ENCODE data around the gene RPL13A.
A peak's percentile ranks its signal among the peaks of the same experiment; 100 is the strongest.

The RPL13A gene

DNA sequence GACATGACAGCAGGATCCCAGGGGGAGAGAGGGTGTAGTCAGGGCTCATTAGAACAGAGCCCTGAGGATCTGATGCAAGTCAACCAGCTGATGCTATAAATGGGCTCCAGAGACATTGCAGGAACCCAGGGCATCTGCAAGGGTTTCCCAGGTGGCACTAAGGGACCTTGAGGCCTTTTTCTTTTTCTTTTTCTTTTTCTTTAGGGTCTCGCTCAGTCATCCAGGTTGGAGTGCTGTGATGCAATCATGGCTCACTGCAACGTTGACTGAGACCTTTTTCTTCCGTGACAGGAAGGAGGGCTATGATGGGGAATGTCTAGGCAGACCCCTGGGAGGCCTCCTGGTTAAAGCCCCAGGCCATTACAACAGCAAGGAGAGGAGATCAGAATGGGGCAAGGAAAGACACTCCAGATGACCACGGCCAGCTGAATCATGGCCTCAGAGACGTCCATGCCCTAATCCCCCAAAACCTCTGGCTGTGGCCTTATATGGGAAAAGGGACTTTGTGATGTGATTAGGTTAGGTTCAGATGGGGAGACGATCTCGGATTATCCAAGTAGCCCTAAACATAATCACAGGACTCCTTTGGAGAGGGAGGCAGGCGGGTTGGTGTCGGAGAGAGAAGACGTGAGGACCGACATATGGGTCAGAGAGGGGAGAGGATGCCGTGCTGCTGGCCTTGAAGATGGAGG, 20.5 kb downstream of the RPL13A start:
- DNase-seq (ENCODE audit: low spot score) = no peak

DNA sequence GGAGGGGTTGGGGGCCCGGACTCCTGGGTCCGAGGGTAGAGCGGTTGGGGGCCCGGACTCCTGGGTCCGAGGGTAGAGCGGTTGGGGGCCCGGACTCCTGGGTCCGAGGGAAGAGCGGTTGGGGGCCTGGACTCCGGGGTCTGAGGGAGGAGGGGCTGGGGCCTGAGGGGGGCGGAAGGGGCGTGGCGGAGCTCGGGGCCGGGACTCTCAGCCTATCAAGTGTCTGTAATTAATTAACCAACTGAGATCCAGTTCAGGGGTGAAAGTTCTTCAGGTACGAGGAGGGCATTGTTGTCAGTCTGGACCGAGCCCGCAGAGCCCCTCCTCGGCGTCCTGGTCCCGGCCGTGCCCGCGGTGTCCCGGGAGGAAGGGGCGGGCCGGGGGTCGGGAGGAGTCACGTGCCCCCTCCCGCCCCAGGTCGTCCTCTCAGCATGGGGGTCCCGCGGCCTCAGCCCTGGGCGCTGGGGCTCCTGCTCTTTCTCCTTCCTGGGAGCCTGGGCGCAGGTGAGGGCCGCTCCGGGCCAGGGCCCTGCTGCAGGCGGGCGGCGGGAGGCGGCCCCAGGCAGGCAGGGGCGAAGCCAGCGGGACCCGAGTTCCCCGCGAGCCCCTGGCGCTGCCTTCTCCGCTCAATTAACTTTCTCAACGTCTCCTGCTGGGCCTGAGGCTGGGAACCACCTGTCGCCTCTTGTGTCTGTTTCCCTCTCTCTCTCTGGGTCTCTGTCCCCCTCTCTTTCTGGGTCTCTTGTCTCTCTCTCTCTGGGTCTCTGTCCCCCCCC, 25.8 kb downstream of the RPL13A start:
- DNase-seq (ENCODE audit: low spot score) = peak; percentile 88

DNA sequence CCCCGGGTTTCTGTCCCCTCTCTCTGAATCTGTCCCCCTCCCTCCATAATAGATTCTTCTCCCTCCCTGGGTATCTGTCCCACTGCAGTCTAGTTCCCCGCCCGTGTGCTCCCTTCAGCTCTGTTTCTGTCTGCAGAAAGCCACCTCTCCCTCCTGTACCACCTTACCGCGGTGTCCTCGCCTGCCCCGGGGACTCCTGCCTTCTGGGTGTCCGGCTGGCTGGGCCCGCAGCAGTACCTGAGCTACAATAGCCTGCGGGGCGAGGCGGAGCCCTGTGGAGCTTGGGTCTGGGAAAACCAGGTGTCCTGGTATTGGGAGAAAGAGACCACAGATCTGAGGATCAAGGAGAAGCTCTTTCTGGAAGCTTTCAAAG, 26.3 kb downstream of the RPL13A start:
- no peak for DNase-seq (ENCODE audit: low spot score)

DNA sequence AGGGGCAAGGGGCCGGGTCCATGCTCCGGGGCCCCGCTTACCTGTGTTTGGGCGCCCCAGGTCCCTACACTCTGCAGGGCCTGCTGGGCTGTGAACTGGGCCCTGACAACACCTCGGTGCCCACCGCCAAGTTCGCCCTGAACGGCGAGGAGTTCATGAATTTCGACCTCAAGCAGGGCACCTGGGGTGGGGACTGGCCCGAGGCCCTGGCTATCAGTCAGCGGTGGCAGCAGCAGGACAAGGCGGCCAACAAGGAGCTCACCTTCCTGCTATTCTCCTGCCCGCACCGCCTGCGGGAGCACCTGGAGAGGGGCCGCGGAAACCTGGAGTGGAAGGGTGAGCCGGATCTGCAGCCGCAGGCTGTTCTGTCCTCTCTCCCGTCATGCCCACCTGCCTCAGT, 26.7 kb downstream of the RPL13A start:
- DNase-seq (ENCODE audit: low spot score) = no peak

DNA sequence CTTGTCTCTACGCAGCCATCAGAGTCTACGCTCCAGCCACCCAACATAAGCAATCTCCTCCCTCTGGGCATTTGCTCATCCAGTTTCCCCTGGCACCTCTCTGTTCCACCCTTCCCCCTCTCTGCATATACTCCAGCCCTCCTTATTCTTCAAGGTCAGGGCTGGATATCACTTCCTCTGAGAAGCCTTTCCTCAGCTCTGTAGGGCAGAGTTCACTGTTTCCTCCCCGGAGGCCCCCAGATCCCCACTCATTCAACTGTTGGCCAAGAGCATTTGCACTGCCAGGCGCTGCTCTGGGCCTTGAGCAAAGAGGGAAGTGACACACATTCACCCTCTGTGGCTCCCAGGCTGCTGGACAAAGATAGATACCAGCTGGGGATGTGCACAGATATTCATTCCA, 28.4 kb downstream of the RPL13A start:
- DNase-seq (ENCODE audit: low spot score) = no peak

DNA sequence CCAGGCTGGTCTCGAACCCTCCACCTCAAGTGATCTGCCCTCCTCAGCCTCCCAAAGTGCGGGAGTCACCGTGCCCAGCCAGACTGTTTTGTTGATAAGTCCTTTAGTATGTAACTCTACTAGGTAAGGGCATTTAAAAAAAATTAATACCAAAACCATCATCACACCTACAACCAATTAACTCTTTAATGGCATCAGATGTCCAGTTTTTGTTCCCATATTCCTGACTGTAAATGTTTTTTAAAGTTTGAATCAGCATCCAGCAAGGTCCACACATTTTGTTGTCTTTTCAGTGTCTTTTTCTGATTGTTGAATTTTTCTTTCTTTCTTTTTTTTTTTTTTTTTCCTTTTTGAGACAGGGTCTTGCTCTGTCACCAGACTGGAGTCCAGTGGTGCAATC, 30.6 kb downstream of the RPL13A start:
- no peak for DNase-seq (ENCODE audit: low spot score)

DNA sequence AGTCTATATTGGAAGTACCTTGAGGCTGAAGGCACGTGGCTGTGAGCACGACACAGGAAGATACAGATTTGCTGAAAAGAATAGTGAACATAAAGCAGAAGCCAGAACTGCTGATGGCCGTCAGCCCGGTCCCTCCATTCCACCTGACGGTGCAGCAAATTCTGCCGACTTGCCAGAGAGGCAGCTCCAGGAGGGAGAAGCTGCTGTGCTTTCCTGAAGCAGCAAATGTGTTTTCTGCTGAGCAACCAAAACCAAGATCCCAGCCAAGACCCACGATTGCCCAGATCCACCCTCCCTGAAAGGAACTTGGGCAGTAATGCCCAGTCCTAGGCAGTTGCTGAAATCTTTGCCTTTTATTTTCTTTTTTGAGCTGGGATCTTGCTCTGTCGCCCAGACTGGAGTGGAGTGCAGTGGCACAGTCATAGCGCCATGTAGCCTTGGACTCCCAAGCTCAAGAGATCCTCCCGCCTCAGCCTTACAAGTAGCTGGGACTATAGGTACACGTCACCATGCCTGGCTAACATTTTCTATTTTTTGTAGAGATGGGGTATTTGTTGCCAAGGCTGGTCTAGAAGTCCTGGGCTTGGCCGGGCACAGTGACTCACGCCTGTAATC, 33.4 kb downstream of the RPL13A start:
- no peak for DNase-seq (ENCODE audit: low spot score)

DNA sequence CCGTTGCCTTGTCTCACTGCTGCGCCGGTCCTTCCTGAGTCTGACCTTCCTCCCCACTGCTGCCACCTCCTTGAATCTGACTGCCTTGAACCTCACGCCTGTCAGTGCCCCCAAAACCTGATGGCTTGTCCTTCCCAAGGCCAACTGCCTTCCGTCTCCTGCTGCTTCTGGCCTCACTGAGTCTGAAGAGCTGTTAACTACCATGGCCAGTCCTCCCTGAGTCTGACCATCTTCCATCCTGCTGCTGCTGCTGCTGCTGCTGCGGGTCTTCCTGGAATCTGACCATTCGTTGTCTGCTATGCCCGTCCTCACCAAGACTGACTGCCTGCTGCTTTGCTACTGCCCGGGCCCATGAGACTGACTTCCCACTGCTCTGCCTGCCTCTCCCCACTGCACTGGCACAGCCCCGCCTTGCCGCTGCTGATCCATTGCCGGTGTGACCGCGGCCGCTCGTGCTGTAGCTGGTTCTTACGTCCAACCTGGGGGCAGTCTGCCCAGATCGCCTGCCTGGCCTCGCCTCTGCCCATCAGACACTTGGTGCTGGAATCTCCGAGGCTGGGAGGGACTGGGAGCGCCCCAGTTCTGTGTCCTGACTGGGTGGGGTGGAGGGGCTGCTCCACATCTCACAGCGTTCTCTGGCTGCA, 37.5 kb downstream of the RPL13A start:
- DNase-seq (ENCODE audit: low spot score) = no peak

DNA sequence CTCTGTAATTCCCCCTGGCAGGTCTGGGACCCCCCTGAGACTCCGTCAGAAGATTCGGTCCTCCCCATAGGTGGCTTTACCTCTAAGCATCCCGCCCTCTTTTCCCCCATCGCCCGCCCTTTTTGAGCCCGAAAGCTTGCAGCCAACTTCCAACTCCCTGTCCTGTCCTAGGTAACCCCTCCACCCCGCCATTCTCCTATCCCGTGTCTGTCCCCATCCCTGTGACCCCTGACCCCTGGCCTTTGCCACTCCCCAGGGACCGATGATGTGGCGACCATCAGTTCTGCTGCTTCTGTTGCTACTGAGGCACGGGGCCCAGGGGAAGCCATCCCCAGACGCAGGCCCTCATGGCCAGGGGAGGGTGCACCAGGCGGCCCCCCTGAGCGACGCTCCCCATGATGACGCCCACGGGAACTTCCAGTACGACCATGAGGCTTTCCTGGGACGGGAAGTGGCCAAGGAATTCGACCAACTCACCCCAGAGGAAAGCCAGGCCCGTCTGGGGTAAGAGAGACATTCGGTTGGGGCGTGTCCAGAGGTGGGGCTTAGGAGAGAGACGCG, 40.9 kb downstream of the RPL13A start:
- DNase-seq (ENCODE audit: low spot score) = no peak

DNA sequence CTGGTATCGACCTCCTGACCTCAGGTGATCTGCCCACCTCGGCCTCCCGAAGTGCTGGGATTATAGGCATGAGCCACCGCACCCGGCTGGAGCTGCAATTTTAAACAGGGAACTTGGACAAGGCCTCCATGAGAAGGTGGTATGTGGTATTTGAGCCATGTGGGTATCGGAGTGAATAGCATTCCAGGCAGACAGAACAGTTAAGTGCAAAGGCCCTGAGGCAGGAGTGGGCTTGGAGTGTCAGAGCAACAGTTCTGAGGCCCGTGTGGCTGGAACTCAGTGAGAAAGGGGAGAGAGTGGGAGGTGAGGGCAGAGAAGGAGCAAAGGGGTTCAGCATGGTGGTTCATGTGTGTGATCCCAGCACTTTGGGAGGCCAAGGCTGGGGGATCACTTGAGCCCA, 43.3 kb downstream of the RPL13A start:
- no peak for DNase-seq (ENCODE audit: low spot score)

DNA sequence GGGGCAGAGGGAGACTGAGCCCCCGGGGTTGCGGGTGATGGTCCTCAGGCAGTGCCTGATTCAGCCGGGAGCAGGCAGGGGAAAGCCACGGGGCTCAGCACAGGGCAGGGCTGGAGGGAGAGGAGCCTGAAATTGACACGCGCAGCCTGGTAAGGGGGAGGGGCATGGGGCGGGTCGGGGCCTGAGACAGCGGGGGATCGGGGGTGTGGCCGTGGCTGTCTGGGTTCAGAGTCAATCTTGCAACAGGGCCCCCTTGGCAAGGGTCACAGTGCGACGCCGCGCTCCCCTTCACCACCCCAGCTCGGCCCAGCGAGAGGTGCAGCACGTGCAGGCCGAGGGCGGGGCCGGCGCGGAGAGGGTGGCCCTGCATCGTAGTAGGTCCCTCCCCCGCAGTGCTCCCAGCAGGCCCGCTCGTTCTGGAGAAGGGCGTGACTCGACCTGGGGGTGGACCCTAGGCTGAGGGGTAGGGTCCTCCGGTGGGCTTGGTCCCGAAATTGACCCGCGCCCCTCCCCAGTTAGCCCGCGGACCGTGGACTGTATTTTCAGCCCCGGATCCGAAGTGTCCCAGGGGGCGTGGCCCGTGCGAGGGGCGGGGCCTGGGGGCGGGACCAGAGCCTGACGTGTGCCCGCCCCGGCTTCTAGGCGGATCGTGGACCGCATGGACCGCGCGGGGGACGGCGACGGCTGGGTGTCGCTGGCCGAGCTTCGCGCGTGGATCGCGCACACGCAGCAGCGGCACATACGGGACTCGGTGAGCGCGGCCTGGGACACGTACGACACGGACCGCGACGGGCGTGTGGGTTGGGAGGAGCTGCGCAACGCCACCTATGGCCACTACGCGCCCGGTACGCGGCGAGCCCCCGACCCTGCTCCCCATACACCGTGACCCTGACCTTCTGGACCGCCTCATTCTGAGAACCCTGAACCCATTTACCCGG, 46.4 kb downstream of the RPL13A start:
- no peak for DNase-seq (ENCODE audit: low spot score)

DNA sequence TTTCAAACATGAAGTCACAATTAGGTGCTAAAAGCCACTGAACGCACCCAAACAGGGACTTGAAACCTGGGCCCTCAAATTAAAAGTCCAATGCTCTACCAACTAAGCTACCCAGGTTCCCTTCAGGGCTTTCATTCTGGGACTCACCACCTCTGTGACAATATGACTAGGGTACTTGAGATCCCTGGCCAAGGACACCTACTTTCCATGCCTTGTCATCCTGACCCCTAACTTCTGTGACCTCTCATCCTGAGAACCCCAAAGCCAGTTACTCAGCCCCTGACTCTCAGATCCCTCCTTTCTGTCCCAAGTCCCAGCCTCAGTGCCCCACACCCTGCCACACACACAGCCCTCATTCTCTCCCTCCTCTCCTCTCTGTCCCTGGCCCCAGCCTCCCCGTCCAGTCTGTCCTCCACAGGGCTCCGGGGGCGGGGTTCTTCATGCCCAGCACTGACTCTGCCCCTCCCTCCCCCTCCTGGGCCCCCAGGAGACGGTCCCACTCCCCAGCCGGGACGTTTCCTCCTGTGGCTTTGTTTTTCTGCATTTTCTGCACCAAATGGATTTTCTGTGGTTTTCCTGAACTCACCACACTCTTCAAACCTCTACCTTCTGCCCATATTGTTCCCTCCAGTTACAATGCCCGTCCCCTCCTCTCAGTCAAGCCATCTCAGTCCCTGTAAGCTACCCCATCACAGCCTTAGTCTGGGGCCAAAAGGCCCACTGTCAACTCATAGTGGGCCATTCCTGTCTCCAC, 47.4 kb downstream of the RPL13A start:
- no peak for DNase-seq (ENCODE audit: low spot score)

DNA sequence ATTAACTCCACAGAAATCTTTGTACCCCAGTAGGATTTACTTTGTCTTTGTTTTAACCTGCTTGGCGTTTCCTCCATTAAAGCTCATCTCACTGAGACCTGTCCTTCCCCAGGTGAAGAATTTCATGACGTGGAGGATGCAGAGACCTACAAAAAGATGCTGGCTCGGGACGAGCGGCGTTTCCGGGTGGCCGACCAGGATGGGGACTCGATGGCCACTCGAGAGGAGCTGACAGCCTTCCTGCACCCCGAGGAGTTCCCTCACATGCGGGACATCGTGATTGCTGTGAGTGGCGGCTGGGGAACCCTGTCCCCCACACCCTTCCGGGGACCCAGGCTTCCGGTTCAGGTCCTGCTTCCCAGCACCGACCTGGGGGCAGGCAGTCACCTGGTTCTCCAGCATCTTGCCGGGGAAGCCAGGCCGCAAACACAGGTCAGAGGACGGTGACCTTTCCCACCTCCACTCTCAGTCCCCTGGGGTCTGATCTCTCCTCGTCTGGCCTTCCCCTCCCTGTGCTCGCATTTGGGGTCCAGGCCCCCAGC, 49.6 kb downstream of the RPL13A start:
- no peak for DNase-seq (ENCODE audit: low spot score)

DNA sequence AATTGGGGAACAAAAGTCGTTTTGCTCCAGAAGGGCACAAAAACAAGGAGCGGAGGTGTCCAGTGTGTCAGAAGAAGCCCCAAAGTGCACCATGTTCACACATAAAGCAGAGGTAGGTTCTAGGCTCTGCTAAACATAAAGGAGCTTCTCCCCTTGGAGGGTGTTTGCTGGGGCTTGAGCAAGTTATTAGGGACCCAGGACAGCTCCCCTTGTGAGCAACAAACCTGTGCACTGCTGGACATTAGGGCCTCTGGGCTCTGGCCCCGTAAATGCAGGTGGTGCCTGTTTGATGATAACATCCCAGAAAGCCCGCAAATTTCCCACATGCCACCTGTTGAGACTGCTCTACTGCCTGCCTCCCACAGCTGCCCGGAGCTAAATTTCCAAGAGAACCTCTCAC, 51.2 kb downstream of the RPL13A start:
- no peak for DNase-seq (ENCODE audit: low spot score)

DNA sequence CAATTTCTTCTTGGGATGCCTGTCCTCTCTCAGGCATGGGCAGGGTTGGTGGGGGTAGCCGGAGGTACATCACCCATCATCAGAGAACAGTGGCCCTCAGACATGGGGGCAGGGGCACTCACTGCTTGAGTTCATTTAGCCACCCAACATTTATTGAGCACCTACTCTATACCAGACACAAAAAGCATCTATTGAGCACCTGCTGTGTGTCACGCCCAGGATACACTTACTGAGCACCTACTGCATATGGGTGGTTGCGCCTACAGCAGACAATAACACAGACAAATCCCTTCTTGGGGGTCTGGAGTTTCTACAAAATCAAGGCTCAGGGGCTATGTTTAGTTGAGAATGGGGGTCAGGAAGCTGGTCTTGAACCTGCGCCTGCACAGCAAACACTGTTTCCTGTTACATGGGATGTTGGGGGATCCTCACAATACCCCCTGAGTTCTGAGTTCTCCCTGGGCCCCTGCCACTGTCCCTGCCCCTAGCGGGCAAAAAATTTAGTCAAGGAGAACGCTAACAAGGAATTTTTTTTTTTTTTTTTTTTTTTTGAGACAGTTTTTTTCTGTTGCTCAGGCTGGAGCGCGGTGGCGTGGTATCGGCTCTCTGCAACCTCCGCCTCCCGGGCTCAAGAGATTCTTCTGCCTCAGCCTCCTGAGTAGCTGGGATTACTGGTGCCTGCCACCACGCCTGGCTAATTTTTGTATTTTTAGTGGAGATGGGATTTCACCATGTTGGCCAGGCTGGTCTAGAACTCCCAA, 52.0 kb downstream of the RPL13A start:
- no peak for DNase-seq (ENCODE audit: low spot score)
